LNCaP clone FGC (cell line): ENCODE measurements around the gene DST.
A peak's percentile ranks its signal among the peaks of the same experiment; 100 is the strongest.

Source experiments
- DNase-seq: peaks from one replicate; pipeline ENCODE4 v3.0.0-alpha.2; 2011; ENCODE audit warnings: low read depth
- H3K4me3 ChIP-seq: 2 replicates; pipeline ENCODE4 v1.5.1; 2011; ENCODE audit warnings: mild to moderate bottlenecking, low read depth, low read length, control low read depth
- CTCF ChIP-seq: IDR thresholded peaks from 2 replicates; pipeline ENCODE4 v1.5.1; 2012; ENCODE audit warnings: mild to moderate bottlenecking; ENCODE audit not compliant: control insufficient read depth, insufficient read depth; ENCODE audit errors: extremely low read depth

The DST gene

GRCh38 chr6:56551409-56552120, 91.1 kb downstream of the DST start:
- TF ChIP-seq CTCF: no peak
- no peak overlapping the region for H3K4me3 ChIP-seq
- DNase-seq: no peak

DNA sequence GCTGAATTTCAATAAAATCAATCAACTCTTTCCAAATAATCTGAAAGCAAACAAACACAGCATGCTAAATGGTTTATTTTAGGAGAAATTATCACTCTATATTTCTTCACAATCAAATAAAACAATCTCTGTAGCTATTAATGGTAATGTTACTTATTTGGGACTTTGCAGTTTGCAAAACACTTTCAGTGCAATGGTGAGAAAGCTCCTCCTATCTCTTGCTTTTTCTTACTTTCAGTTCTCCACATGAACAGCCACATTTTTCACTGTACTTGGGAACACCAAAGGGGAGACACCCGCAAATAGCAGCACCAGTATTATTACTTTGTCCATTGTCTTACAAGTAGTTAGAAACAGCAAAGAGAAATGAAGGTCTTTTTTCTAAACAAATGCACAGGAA, 92.4 kb downstream of the DST start:
- no peak for DNase-seq
- TF ChIP-seq CTCF: no peak
- H3K4me3 ChIP-seq: no peak overlapping the region

- no peak overlapping the region for H3K4me3 ChIP-seq
- DNase-seq: no peak
- peak; percentile 44 for TF ChIP-seq CTCF
Observed at GRCh38 chr6:56549014-56549413, 93.7 kb downstream of the DST start.

DNA sequence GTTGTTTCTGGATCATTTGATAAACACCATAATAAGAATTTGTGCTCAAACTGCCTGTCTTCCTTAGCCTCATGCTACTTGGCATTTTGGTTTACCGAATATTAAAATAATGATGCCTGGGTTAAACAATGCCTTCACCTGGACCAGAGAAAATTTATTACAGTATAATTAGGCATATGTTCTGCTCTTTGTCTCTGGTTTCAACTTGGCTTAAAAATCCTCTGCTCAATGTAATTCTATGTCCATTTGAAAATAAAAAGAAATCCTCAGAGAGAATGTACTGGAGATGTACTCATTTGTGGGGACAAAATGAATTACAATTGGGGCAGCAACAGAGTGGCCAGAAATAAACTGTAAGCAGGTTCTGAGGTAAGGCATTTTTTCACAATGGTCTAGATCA, 95.0 kb downstream of the DST start:
- no peak overlapping the region for H3K4me3 ChIP-seq
- DNase-seq: no peak
- TF ChIP-seq CTCF: no peak

DNA sequence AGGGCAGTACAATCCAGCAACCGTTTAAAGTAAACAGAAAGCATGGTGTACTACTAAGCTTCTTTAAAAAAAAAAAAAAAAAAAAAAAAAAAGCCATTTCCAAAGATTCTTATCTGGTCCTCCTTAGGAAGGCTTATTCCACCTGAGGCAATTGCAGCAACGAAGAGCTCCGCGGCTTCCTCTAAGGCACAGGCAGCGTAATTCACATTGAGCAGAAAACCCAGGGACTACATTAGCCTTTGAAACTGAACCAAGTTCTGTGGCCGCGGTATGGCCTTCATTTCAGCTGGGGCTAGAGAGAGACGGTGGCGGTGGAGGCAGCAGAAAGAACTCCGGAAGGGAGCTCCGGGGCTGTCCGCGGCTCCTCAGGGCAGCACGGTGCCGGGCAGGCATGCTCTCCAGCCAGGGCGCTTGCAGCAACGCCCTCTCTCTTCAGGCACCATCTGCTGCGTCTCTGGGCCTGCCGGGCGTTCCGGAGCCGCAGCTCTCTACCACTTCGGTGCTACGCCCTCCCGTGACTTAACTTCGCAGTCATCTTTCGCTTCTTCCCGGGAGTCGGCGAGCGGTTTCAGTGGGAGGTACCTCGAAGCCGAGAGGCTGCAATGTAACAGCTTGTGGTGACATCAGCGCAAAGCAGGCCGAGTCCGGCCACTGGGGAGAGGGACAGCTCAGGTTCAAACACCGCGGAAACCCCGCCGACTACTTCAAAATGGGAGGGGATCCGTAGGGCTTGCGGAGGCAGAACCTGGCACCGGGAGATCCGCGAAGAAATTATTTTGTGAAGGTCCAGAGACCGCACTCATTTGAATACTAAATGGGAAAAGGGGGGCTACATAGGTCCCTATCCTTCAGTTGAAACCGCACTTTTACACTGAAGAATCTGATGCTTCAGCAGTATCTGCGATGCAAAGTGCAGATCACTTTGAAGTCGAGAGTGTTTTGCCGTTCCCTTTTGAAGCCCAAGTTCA, 100.0 kb downstream of the DST start:
- TF ChIP-seq CTCF: peak; percentile 41; the same call in 1 of the 2 replicates
- H3K4me3 ChIP-seq: peak overlapping the region; percentile 51
- DNase-seq: peak; percentile 82

DNA sequence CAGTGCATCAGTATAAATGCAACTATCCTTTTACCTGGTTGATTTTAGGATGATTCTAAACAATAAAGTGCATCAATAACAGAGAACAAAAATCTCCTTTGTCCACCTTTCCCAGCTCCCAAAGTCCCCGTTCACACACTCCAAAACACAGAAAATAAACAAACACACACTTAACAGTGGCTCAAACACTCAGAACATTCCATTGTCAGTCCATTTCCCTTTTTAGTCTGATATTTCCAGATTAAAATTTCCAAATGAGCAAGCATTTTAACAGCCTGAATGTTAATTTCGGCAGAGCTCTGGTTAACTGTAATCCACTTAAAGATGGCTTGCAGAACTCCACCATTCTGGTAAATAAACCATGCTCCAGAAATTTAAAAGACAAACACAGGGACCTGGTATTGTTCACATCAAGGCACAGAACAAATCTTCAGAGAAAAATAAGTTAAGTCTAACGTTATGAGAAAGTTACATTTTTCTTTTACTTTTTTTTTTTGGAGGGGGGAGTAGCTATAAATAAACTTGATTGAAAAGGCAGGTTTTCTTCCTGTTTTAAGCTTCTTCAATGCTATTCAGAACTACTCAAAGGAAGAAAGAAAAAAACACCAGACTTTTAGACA, 100.8 kb downstream of the DST start:
- peak overlapping the region; percentile 51 for H3K4me3 ChIP-seq
- TF ChIP-seq CTCF: no peak
- DNase-seq: no peak
